CD4-positive, CD25-positive, alpha-beta regulatory T cell (primary cell): ENCODE measurements around the gene TTC28. TPM values are rescaled to one million over a fixed set of nuclear protein-coding genes. Genes with fewer than 3 reads are reported as not detected.
A peak's percentile ranks its signal among the peaks of the same experiment; 100 is the strongest.

ENCODE experiments used
- ATAC-seq, 2 donors: fragments of 150-1000 bp; cut with Tn5 transposase; one replicate each; pipeline ENCODE4 v1.10.0; 2021; ENCODE audit warnings: low read depth in 2 of 2, moderate number of reproducible peaks in 2 of 2, moderate library complexity in 1 of 2
- DNase-seq, 3 donors: peaks; one replicate each; pipeline versions ENCODE4 v3.0.0 to v3.0.0-alpha.2; 2012 to 2022; ENCODE audit warnings: mixed read lengths in 1 of 3
- H3K27ac ChIP-seq: one replicate; pipeline ENCODE4 v1.7.0; 2013; ENCODE audit warnings: mild to moderate bottlenecking, low read length; ENCODE audit not compliant: insufficient read depth, poor library complexity, severe bottlenecking
- H3K27me3 ChIP-seq: one replicate; pipeline ENCODE4 v1.7.0; 2013; ENCODE audit warnings: low read length; ENCODE audit not compliant: control insufficient read depth, insufficient read depth
- H3K36me3 ChIP-seq: one replicate; pipeline ENCODE4 v1.7.0; 2013; ENCODE audit warnings: mild to moderate bottlenecking, low read length, moderate library complexity; ENCODE audit not compliant: control insufficient read depth, insufficient read depth
- H3K4me1 ChIP-seq: 2 replicates; pipeline ENCODE4 v1.7.0; 2013; ENCODE audit warnings: mild to moderate bottlenecking, low read length; ENCODE audit not compliant: insufficient read depth, control insufficient read depth, poor library complexity, severe bottlenecking
- H3K4me3 ChIP-seq: one replicate; pipeline ENCODE4 v1.7.0; 2013; ENCODE audit warnings: low read depth, mild to moderate bottlenecking, low read length, moderate library complexity
- H3K9me3 ChIP-seq, 2 experiments: 1 replicate in 1 of 2; 2 replicates in 1 of 2; pipeline ENCODE4 v1.7.0; 2013; ENCODE audit warnings: low read length in 2 of 2, mild to moderate bottlenecking in 1 of 2, moderate library complexity in 1 of 2; ENCODE audit not compliant: control insufficient read depth in 2 of 2
- H3K27ac Mint-ChIP-seq, 3 donors: one replicate each; pipeline ENCODE4 v1.8.0; 2020 to 2022; ENCODE audit warnings: mild to moderate bottlenecking in 3 of 3, mixed read lengths in 3 of 3, moderate library complexity in 2 of 3
- H3K27me3 Mint-ChIP-seq: one replicate; pipeline ENCODE4 v1.8.0; 2022; ENCODE audit warnings: mild to moderate bottlenecking, mixed read lengths
- H3K36me3 Mint-ChIP-seq: one replicate; pipeline ENCODE4 v1.8.0; 2020; ENCODE audit warnings: mixed read lengths
- H3K4me1 Mint-ChIP-seq, 4 donors: one replicate each; pipeline ENCODE4 v1.8.0; 2020 to 2022; ENCODE audit warnings: mixed read lengths in 4 of 4, mild to moderate bottlenecking in 1 of 4
- H3K4me3 Mint-ChIP-seq, 4 donors: one replicate each; pipeline ENCODE4 v1.8.0; 2020 to 2022; ENCODE audit warnings: mild to moderate bottlenecking in 4 of 4, mixed read lengths in 4 of 4, moderate library complexity in 3 of 4
- H3K9me3 Mint-ChIP-seq, 7 donors: one replicate each; pipeline ENCODE4 v1.8.0; 2020 to 2022; ENCODE audit warnings: mixed read lengths in 7 of 7, mild to moderate bottlenecking in 3 of 7, moderate library complexity in 2 of 7
- polyA plus RNA-seq, 4 donors: library from polyadenylated mRNA; unstranded; fragments of 300-500 nt; fragmentation: Illumina TruSeq; gene quantifications; one replicate each; pipeline ENCODE4 v1.2.3, GENCODE V29; 2021
- total RNA-seq: library from RNA; stranded (reverse); gene quantifications from one replicate; pipeline ENCODE4 v1.2.3, GENCODE V29; 2022

TTC28 gene
- total and polyA plus RNA-seq, 5 donors from 2014 or later, result 0.02 to 2.7 (median 0.28) TPM; not detected in 1

- H3K27me3 ChIP-seq, result peaks cover 2% of the 10 kb centered on the region
- H3K27ac ChIP-seq, result no peak overlapping the region
- no peak for ATAC-seq
- H3K9me3 Mint-ChIP-seq, result no peaks in the 10 kb centered on the region
- H3K36me3 ChIP-seq, result no peaks in the 10 kb centered on the region
- H3K36me3 Mint-ChIP-seq, result no peaks in the 10 kb centered on the region
- no peak overlapping the region for H3K4me3 Mint-ChIP-seq
- no peaks in the 10 kb centered on the region for H3K4me1 ChIP-seq
- H3K27me3 Mint-ChIP-seq, result no peaks in the 10 kb centered on the region
- H3K9me3 ChIP-seq, result no peaks in the 10 kb centered on the region
- no peak overlapping the region for H3K27ac Mint-ChIP-seq
- no peaks in the 10 kb centered on the region for H3K4me1 Mint-ChIP-seq
- DNase-seq, result no peak
- no peak overlapping the region for H3K4me3 ChIP-seq
Observed at GRCh38 chr22:28142361-28142961, 537.2 kb downstream of the TTC28 start.

- Histone ChIP-seq H3K4me3 (no peak overlapping the region), H3K36me3 (no peaks in the 10 kb centered on the region), H3K27ac (no peak overlapping the region), H3K27me3 (peaks cover 4% of the 10 kb centered on the region), H3K4me1 (no peaks in the 10 kb centered on the region), H3K9me3 (no peaks in the 10 kb centered on the region)
- ATAC-seq, result no peak
- H3K36me3 Mint-ChIP-seq, result no peaks in the 10 kb centered on the region
- H3K9me3 Mint-ChIP-seq, result no peaks in the 10 kb centered on the region
- H3K4me3 Mint-ChIP-seq, result no peak overlapping the region
- H3K27me3 Mint-ChIP-seq, result no peaks in the 10 kb centered on the region
- DNase-seq, result no peak
- no peak overlapping the region for H3K27ac Mint-ChIP-seq
- no peaks in the 10 kb centered on the region for H3K4me1 Mint-ChIP-seq
Observed at GRCh38 chr22:28141614-28142013, 538.0 kb downstream of the TTC28 start.

- DNase-seq, result no peak
- Histone ChIP-seq H3K27me3 (peaks cover 4% of the 10 kb centered on the region), H3K4me1 (no peaks in the 10 kb centered on the region), H3K4me3 (no peak overlapping the region), H3K27ac (no peak overlapping the region), H3K9me3 (no peaks in the 10 kb centered on the region), H3K36me3 (no peaks in the 10 kb centered on the region)
- no peaks in the 10 kb centered on the region for H3K4me1 Mint-ChIP-seq
- no peak overlapping the region for H3K27ac Mint-ChIP-seq
- H3K9me3 Mint-ChIP-seq, result peaks cover 0 to 1% (median 0%) of the 10 kb centered on the region in 7 donors
- H3K27me3 Mint-ChIP-seq, result peaks cover 4% of the 10 kb centered on the region
- H3K36me3 Mint-ChIP-seq, result no peaks in the 10 kb centered on the region
- peak overlapping the region in 1 of 4 donors; percentile 74 for H3K4me3 Mint-ChIP-seq
- ATAC-seq, result no peak
Observed at GRCh38 chr22:28139961-28140360, 539.7 kb downstream of the TTC28 start.

GRCh38 chr22:28139516-28139915 lies 540.1 kb downstream of the TTC28 start:
- no peak for ATAC-seq

GRCh38 chr22:28137036-28137435 lies 542.6 kb downstream of the TTC28 start:
- Histone ChIP-seq H3K36me3 (no peaks in the 10 kb centered on the region), H3K4me3 (no peak overlapping the region), H3K27me3 (peaks cover 2% of the 10 kb centered on the region), H3K27ac (no peak overlapping the region), H3K9me3 (no peaks in the 10 kb centered on the region), H3K4me1 (no peaks in the 10 kb centered on the region)
- no peak for DNase-seq
- Mint-ChIP-seq H3K36me3 (no peaks in the 10 kb centered on the region), H3K27me3 (peaks cover 4% of the 10 kb centered on the region), H3K4me3 (no peak overlapping the region), H3K27ac (no peak overlapping the region), H3K4me1 (no peaks in the 10 kb centered on the region), H3K9me3 (peaks cover 0 to 2% (median 0%) of the 10 kb centered on the region in 7 donors)
- no peak for ATAC-seq

More at GRCh38 chr22:28139516-28139915, 540.1 kb downstream of the TTC28 start:
- H3K27me3 Mint-ChIP-seq, result peaks cover 4% of the 10 kb centered on the region
- no peak overlapping the region for H3K4me3 Mint-ChIP-seq
- no peak for DNase-seq
- no peak overlapping the region for H3K27ac ChIP-seq
- no peaks in the 10 kb centered on the region for H3K36me3 ChIP-seq
- peaks cover 4% of the 10 kb centered on the region for H3K27me3 ChIP-seq
- H3K4me3 ChIP-seq, result no peak overlapping the region
- peaks cover 0 to 2% (median 0%) of the 10 kb centered on the region in 7 donors for H3K9me3 Mint-ChIP-seq
- H3K27ac Mint-ChIP-seq, result no peak overlapping the region
- H3K9me3 ChIP-seq, result no peaks in the 10 kb centered on the region
- H3K4me1 Mint-ChIP-seq, result no peaks in the 10 kb centered on the region
- no peaks in the 10 kb centered on the region for H3K4me1 ChIP-seq
- no peaks in the 10 kb centered on the region for H3K36me3 Mint-ChIP-seq

GRCh38 chr22:28132466-28132865 lies 547.2 kb downstream of the TTC28 start:
- ATAC-seq, result no peak
- H3K4me1 Mint-ChIP-seq, result no peaks in the 10 kb centered on the region
- no peaks in the 10 kb centered on the region for H3K4me1 ChIP-seq
- H3K27me3 ChIP-seq, result peaks cover 6% of the 10 kb centered on the region
- H3K9me3 Mint-ChIP-seq, result peaks cover 0 to 2% (median 0%) of the 10 kb centered on the region in 7 donors
- H3K4me3 Mint-ChIP-seq, result no peak overlapping the region
- H3K36me3 Mint-ChIP-seq, result no peaks in the 10 kb centered on the region
- no peak overlapping the region for H3K27ac Mint-ChIP-seq
- DNase-seq, result no peak
- no peak overlapping the region for H3K4me3 ChIP-seq
- H3K36me3 ChIP-seq, result no peaks in the 10 kb centered on the region
- no peaks in the 10 kb centered on the region for H3K9me3 ChIP-seq
- H3K27me3 Mint-ChIP-seq, result peaks cover 11% of the 10 kb centered on the region
- no peak overlapping the region for H3K27ac ChIP-seq

- no peaks in the 10 kb centered on the region for H3K36me3 ChIP-seq
- H3K4me3 ChIP-seq, result no peak overlapping the region
- Mint-ChIP-seq H3K27ac (no peak overlapping the region), H3K9me3 (no peaks in the 10 kb centered on the region), H3K36me3 (no peaks in the 10 kb centered on the region), H3K4me1 (no peaks in the 10 kb centered on the region), H3K4me3 (no peak overlapping the region), H3K27me3 (peaks cover 7% of the 10 kb centered on the region)
- no peaks in the 10 kb centered on the region for H3K4me1 ChIP-seq
- H3K27ac ChIP-seq, result no peak overlapping the region
- DNase-seq (no peak), ATAC-seq (no peak)
- peaks cover 7% of the 10 kb centered on the region for H3K27me3 ChIP-seq
- no peaks in the 10 kb centered on the region for H3K9me3 ChIP-seq
Observed at GRCh38 chr22:28129319-28129962, 550.2 kb downstream of the TTC28 start.

- Histone ChIP-seq H3K9me3 (no peaks in the 10 kb centered on the region), H3K27me3 (peaks cover 7% of the 10 kb centered on the region), H3K27ac (no peak overlapping the region), H3K4me3 (no peak overlapping the region), H3K4me1 (no peaks in the 10 kb centered on the region), H3K36me3 (no peaks in the 10 kb centered on the region)
- ATAC-seq, result no peak
- Mint-ChIP-seq H3K4me3 (no peak overlapping the region), H3K4me1 (no peaks in the 10 kb centered on the region), H3K36me3 (no peaks in the 10 kb centered on the region), H3K27ac (no peak overlapping the region), H3K27me3 (peaks cover 12% of the 10 kb centered on the region), H3K9me3 (peaks cover 0 to 2% (median 0%) of the 10 kb centered on the region in 7 donors)
- no peak for DNase-seq
Observed at GRCh38 chr22:28128827-28129226, 550.8 kb downstream of the TTC28 start.
